ENCODE data around the gene EEF1A1. TPM values are rescaled to one million over a fixed set of nuclear protein-coding genes. Genes with fewer than 3 reads are reported as not detected.
A peak's percentile ranks its signal among the peaks of the same experiment; 100 is the strongest.

The EEF1A1 gene
- total RNA-seq, 1 experiment from 2014 or later = 12,560 TPM

DNA sequence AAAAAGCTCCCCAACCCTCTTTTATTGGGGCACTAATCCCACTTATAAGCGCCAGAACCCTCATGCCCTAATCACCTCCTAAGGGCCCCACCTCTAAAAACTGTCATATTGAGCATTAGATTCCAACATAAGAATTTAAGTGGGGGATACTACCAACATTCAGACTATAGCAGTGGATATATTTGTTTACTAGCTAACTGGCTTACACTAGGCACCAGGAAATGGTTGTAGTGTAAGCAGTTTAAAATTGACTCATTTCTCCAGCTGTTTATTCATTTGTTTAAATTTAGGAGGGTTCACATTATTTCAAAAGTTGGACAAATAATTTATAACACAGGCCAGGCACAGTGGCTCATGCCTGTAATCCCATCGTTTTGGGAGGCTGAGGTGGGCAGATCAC is 36.4 kb downstream of the EEF1A1 start:
- Histone ChIP-seq H3K27me3 (ENCODE audit: insufficient read depth, low read length) (no peaks in the 10 kb centered on the region), H3K4me2 (ENCODE audit: low read length) (no peak overlapping the region), H3K9me2 (ENCODE audit: insufficient read depth) (no peaks in the 10 kb centered on the region), H3K9ac (ENCODE audit: low read length) (no peak overlapping the region), H4K20me1 (ENCODE audit: insufficient read depth) (no peaks in the 10 kb centered on the region), H3K9me3 (ENCODE audit: control insufficient read depth in 1 of 2, insufficient read depth in 1 of 2, low read depth in 1 of 2, low read length in 2 of 2) (no peaks in the 10 kb centered on the region; a peak in 1 of 4 replicates), H3K79me2 (ENCODE audit: insufficient read depth, low read length) (peaks cover 4% of the 10 kb centered on the region; the same call in 1 of the 2 replicates), H3K4me3 (replicated peaks in 1 of 2; ENCODE audit: low read depth in 1 of 2, low read length in 2 of 2) (no peak overlapping the region), H3K27ac (ENCODE audit: low read depth, low read length) (no peak overlapping the region), H3K4me1 (ENCODE audit: control insufficient read depth in 1 of 2, insufficient read depth in 2 of 2, low read length in 2 of 2) (no peaks in the 10 kb centered on the region), H3K36me3 (ENCODE audit: control insufficient read depth in 1 of 2, insufficient read depth in 2 of 2, low read length in 2 of 2) (peaks cover 39 to 71% of the 10 kb centered on the region in 2 experiments), H2AFZ (ENCODE audit: low read depth, low read length, poor library complexity, severe bottlenecking) (no peak overlapping the region)
- DNase-seq (ENCODE audit: low read depth, low spot score) (no peak), ATAC-seq (no peak)
- ChIA-PET CTCF (no interaction called here), RAD21 (ENCODE audit: low non-redundant PET in 1 of 2, low total read pairs in 2 of 2, uncharacterized antibody in 2 of 2, unreplicated experiment in 2 of 2) (no interaction called here), POLR2A (no interaction called here)
- TF ChIP-seq, protein P1, sequence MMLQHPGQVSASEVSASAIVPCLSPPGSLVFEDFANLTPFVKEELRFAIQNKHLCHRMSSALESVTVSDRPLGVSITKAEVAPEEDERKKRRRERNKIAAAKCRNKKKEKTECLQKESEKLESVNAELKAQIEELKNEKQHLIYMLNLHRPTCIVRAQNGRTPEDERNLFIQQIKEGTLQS (IDR thresholded peaks at IDR 0.05) = no peak
- TF ChIP-seq SRF (IDR thresholded peaks at IDR 0.05; ENCODE audit: low read depth) (no peak), POLR2A (IDR thresholded peaks at IDR 0.05; ENCODE audit: borderline replicate concordance, extremely low read depth, insufficient read depth, insufficient read length) (no peak), EZH2phosphoT487 (IDR thresholded peaks at IDR 0.05; ENCODE audit: borderline replicate concordance) (no peak), CEBPB (IDR thresholded peaks at IDR 0.05; ENCODE audit: low read depth) (no peak), EZH2 (IDR thresholded peaks at IDR 0.05) (no peak), YY1 (IDR thresholded peaks at IDR 0.05; ENCODE audit: extremely low read depth, insufficient replicate concordance, low read depth, low read length) (no peak), SIN3A (IDR thresholded peaks at IDR 0.05; ENCODE audit: low read depth) (no peak), POLR2AphosphoS5 (IDR thresholded peaks at IDR 0.05; ENCODE audit: low read depth, low read length) (no peak), SP1 (IDR thresholded peaks at IDR 0.05; ENCODE audit: low read depth) (no peak), EGR1 (IDR thresholded peaks at IDR 0.05; ENCODE audit: low read depth) (no peak), RAD21 (IDR thresholded peaks at IDR 0.05; ENCODE audit: low read depth) (no peak), JUND (IDR thresholded peaks at IDR 0.05) (no peak), ELF1 (IDR thresholded peaks at IDR 0.05; ENCODE audit: borderline replicate concordance, low read depth) (no peak)
- TF ChIP-seq, protein P2, sequence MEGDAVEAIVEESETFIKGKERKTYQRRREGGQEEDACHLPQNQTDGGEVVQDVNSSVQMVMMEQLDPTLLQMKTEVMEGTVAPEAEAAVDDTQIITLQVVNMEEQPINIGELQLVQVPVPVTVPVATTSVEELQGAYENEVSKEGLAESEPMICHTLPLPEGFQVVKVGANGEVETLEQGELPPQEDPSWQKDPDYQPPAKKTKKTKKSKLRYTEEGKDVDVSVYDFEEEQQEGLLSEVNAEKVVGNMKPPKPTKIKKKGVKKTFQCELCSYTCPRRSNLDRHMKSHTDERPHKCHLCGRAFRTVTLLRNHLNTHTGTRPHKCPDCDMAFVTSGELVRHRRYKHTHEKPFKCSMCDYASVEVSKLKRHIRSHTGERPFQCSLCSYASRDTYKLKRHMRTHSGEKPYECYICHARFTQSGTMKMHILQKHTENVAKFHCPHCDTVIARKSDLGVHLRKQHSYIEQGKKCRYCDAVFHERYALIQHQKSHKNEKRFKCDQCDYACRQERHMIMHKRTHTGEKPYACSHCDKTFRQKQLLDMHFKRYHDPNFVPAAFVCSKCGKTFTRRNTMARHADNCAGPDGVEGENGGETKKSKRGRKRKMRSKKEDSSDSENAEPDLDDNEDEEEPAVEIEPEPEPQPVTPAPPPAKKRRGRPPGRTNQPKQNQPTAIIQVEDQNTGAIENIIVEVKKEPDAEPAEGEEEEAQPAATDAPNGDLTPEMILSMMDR (IDR thresholded peaks at IDR 0.05 in 2 of 3, conservative IDR thresholded peaks at IDR 0.05 in 1 of 3; ENCODE audit: borderline replicate concordance in 1 of 3, insufficient read depth in 1 of 3, low read depth in 2 of 3, low read length in 2 of 3) = no peak
- TF ChIP-seq, protein P3, sequence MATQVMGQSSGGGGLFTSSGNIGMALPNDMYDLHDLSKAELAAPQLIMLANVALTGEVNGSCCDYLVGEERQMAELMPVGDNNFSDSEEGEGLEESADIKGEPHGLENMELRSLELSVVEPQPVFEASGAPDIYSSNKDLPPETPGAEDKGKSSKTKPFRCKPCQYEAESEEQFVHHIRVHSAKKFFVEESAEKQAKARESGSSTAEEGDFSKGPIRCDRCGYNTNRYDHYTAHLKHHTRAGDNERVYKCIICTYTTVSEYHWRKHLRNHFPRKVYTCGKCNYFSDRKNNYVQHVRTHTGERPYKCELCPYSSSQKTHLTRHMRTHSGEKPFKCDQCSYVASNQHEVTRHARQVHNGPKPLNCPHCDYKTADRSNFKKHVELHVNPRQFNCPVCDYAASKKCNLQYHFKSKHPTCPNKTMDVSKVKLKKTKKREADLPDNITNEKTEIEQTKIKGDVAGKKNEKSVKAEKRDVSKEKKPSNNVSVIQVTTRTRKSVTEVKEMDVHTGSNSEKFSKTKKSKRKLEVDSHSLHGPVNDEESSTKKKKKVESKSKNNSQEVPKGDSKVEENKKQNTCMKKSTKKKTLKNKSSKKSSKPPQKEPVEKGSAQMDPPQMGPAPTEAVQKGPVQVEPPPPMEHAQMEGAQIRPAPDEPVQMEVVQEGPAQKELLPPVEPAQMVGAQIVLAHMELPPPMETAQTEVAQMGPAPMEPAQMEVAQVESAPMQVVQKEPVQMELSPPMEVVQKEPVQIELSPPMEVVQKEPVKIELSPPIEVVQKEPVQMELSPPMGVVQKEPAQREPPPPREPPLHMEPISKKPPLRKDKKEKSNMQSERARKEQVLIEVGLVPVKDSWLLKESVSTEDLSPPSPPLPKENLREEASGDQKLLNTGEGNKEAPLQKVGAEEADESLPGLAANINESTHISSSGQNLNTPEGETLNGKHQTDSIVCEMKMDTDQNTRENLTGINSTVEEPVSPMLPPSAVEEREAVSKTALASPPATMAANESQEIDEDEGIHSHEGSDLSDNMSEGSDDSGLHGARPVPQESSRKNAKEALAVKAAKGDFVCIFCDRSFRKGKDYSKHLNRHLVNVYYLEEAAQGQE (IDR thresholded peaks at IDR 0.05; ENCODE audit: low read depth) = no peak
- TF ChIP-seq, protein P4, sequence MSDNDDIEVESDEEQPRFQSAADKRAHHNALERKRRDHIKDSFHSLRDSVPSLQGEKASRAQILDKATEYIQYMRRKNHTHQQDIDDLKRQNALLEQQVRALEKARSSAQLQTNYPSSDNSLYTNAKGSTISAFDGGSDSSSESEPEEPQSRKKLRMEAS (IDR thresholded peaks at IDR 0.05) = no peak
- TSS peak; percentile 25 for BruUV-seq (replicated peaks)
- intact Hi-C loops (cut with micrococcal nuclease) = no loop called here
